ENCODE measurements around the gene LDHD. TPM values are rescaled to one million over a fixed set of nuclear protein-coding genes. Genes with fewer than 3 reads are reported as not detected.
"Not testable (repeated sequence)": the region's sequence is repeated elsewhere in the genome, so short reads cannot be mapped to it uniquely, and the experiment has no call there.

Gene LDHD
- total RNA-seq, 4 donors from 2014 or later: 5.1 to 12.8 (median 8.6) TPM

DNA sequence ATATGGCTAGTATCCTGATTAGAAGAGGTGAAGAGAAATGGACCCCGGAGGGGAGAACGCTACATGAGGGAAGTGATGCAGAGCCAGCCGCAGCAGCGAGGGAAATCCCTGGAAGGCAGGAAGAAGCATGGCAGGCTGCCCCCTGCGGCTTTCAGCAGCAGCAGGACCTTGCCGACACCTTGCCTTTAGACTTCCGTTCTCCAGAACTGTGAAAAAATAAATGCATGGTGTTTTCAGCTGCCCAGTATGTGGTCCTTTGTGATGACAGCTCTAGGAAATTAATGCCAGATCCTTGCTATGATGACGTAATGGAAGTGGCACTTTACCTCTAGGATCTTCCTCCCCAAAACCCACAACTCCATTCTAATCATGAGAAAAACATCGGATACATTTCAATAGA is 22.1 kb upstream of the LDHD start:
- 60 to 66% methylated on average over 7 to 9 of the region's 9 CpGs for WGBS, 2 donors (ENCODE audit: low coverage in 1 of 2)
- Histone ChIP-seq H3K9me3 (no peaks in the 10 kb centered on the region), H3K4me1 (no peaks in the 10 kb centered on the region), H3K27me3 (no peaks in the 10 kb centered on the region), H3K36me3 (no peaks in the 10 kb centered on the region), H3K4me3 (no peak overlapping the region), H3K27ac (no peak overlapping the region)
- TF ChIP-seq POLR2AphosphoS5 (IDR thresholded peaks at IDR 0.05): no peak
- TF ChIP-seq, protein P1, sequence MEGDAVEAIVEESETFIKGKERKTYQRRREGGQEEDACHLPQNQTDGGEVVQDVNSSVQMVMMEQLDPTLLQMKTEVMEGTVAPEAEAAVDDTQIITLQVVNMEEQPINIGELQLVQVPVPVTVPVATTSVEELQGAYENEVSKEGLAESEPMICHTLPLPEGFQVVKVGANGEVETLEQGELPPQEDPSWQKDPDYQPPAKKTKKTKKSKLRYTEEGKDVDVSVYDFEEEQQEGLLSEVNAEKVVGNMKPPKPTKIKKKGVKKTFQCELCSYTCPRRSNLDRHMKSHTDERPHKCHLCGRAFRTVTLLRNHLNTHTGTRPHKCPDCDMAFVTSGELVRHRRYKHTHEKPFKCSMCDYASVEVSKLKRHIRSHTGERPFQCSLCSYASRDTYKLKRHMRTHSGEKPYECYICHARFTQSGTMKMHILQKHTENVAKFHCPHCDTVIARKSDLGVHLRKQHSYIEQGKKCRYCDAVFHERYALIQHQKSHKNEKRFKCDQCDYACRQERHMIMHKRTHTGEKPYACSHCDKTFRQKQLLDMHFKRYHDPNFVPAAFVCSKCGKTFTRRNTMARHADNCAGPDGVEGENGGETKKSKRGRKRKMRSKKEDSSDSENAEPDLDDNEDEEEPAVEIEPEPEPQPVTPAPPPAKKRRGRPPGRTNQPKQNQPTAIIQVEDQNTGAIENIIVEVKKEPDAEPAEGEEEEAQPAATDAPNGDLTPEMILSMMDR (IDR thresholded peaks at IDR 0.05): no peak
- TF ChIP-seq POLR2A (IDR thresholded peaks at IDR 0.05): no peak
- TF ChIP-seq EP300 (IDR thresholded peaks at IDR 0.05): no peak
- ATAC-seq: no peak

GRCh38 chr16:75138233-75138632 is 21.7 kb upstream of the LDHD start:
- 64 to 74% methylated on average over 4 of the region's 8 CpGs for WGBS, 2 donors (ENCODE audit: low coverage in 1 of 2)
- H3K27me3 ChIP-seq: no peaks in the 10 kb centered on the region
- no peak for ATAC-seq
- TF ChIP-seq, protein P1 (IDR thresholded peaks at IDR 0.05): no peak
- no peak for TF ChIP-seq EP300 (IDR thresholded peaks at IDR 0.05)
- TF ChIP-seq POLR2AphosphoS5 (IDR thresholded peaks at IDR 0.05): no peak
- no peak for TF ChIP-seq POLR2A (IDR thresholded peaks at IDR 0.05)
- no peaks in the 10 kb centered on the region for H3K4me1 ChIP-seq
- H3K9me3 ChIP-seq: no peaks in the 10 kb centered on the region
- H3K4me3 ChIP-seq: no peak overlapping the region
- H3K36me3 ChIP-seq: no peaks in the 10 kb centered on the region
- no peak overlapping the region for H3K27ac ChIP-seq

GRCh38 chr16:75131081-75131480 is 14.5 kb upstream of the LDHD start:
- 68 to 71% methylated on average over 6 of the region's 7 CpGs for WGBS, 2 donors (ENCODE audit: low coverage in 1 of 2)
- H3K4me1 ChIP-seq: no peaks in the 10 kb centered on the region
- H3K27ac ChIP-seq: no peak overlapping the region
- H3K27me3 ChIP-seq: no peaks in the 10 kb centered on the region
- H3K4me3 ChIP-seq: no peak overlapping the region
- H3K36me3 ChIP-seq: no peaks in the 10 kb centered on the region
- peaks cover 0 to 9% (median 0%) of the 10 kb centered on the region in 3 donors for H3K9me3 ChIP-seq
- TF ChIP-seq POLR2A (IDR thresholded peaks at IDR 0.05) (no peak), POLR2AphosphoS5 (IDR thresholded peaks at IDR 0.05) (no peak), EP300 (IDR thresholded peaks at IDR 0.05) (no peak)
- TF ChIP-seq, protein P1 (IDR thresholded peaks at IDR 0.05): no peak
- ATAC-seq: no peak

- no peaks in the 10 kb centered on the region for H3K36me3 ChIP-seq
- no peaks in the 10 kb centered on the region for H3K4me1 ChIP-seq
- 75 to 76% methylated on average over 6 to 9 of the region's 9 CpGs for WGBS, 2 donors (ENCODE audit: low coverage in 1 of 2)
- no peaks in the 10 kb centered on the region for H3K27me3 ChIP-seq
- no peak for TF ChIP-seq POLR2A (IDR thresholded peaks at IDR 0.05)
- TF ChIP-seq, protein P1 (IDR thresholded peaks at IDR 0.05): no peak
- no peak for TF ChIP-seq POLR2AphosphoS5 (IDR thresholded peaks at IDR 0.05)
- no peak for TF ChIP-seq EP300 (IDR thresholded peaks at IDR 0.05)
- no peak overlapping the region for H3K4me3 ChIP-seq
- no peak for ATAC-seq
- peaks cover 0 to 9% (median 0%) of the 10 kb centered on the region in 3 donors for H3K9me3 ChIP-seq
- no peak overlapping the region for H3K27ac ChIP-seq
Observed at GRCh38 chr16:75130150-75130771, 13.7 kb upstream of the LDHD start.

- H3K9me3 ChIP-seq, H3K36me3 ChIP-seq, H3K4me3 ChIP-seq, H3K27me3 ChIP-seq, H3K4me1 ChIP-seq, H3K27ac ChIP-seq, ATAC-seq: not testable (repeated sequence)
- WGBS, 2 donors (ENCODE audit: low coverage in 1 of 2): 76 to 88% methylated on average over 5 of the region's 5 CpGs
Observed at GRCh38 chr16:75129421-75130149, 13.0 kb upstream of the LDHD start.
